Measurements from ENCODE around the gene SSX4B.
"Not testable (repeated sequence)": the region's sequence is repeated elsewhere in the genome, so short reads cannot be mapped to it uniquely, and the experiment has no call there.

DNA sequence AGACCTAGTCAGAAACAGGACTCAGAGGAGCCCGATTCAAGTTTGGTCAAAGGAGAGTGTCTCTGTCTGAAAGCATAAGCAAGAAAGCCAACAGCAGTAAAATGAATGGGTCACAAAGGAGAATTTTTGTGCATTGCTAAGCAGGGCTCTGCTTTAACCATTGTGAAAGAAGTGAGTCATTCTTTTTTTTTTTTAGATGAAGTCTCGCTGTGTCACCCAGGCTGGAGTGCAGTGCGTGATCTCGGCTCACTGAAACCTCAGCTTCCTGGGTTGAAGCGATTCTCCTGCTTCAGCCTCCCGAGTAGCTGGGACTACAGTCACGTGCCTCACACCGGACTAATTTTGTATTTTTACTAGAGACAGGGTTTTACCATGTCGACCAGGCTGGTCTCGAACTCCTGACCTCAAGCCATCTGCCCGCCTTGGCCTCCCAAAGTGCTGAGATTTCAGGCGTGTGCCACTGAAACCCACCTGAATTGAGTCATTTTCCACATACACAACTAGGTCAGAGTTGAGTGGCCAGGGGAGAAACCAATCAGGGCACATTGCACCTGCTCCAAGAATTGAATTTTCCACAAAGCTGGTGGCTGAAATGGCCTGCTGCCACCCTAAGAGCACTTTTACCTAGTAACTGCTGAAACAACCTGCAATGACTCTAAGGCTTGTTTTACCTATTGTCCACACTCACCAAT, 43.9 kb downstream of the SSX4B start:
- not testable (repeated sequence) for TF ChIP-seq POLR2AphosphoS5 (IDR thresholded peaks at IDR 0.05; ENCODE audit: low read depth, low read length); POLR2A (IDR thresholded peaks at IDR 0.05; ENCODE audit: low read depth, low read length); TAF1 (IDR thresholded peaks at IDR 0.05; ENCODE audit: borderline replicate concordance, low read depth, low read length)
